Uterus (tissue), 2 donors: ENCODE data around the gene PRPF19.

Source experiments
- CTCF ChIP-seq, 4 experiments: fragments of 200-600 bp in 2 of 4; fragments of 450-650 bp in 2 of 4; sonication (generic) in 2 of 4; IDR thresholded peaks; one replicate each; pipeline ENCODE4 v1.5.1; 2016 to 2019; ENCODE audit warnings: antibody characterized with exemption in 4 of 4, mild to moderate bottlenecking in 2 of 4, moderate library complexity in 1 of 4
- POLR2A ChIP-seq, 2 donors: fragments of 450-650 bp; IDR thresholded peaks; one replicate each; pipeline ENCODE4 v1.6.1; 2016; ENCODE audit warnings: antibody characterized with exemption in 2 of 2, mild to moderate bottlenecking in 1 of 2, moderate library complexity in 1 of 2

DNA sequence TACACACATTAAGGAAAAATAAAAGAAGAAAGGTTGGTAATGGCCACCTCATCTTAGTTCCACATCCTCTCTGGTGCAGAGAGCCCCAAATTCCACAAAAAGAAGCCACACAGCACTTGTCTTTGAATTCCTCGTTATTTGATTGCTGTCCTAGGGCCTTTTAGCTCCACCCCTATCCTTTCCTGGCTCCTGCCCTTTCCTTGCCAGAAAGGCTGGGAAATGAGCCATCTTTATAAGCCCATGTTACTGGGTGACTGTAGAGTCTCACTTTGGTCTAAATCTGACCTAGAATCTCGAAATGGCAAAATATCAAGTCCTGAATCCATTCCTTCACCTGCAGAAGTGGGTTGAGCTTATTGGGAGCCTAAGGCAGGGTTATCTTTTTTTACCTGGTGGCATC is 13.6 kb upstream of the PRPF19 start:
- TF ChIP-seq CTCF (IDR thresholded peaks at IDR 0.05) (no peak), POLR2A (IDR thresholded peaks at IDR 0.05) (no peak)
